Peyer's patch (tissue), 4 donors: ENCODE data around the gene NCAM2.

Experiments
- CTCF ChIP-seq, 6 experiments: fragments of 450-650 bp in 4 of 6; fragments of 200-600 bp in 2 of 6; sonication (generic) in 1 of 6; IDR thresholded peaks; one replicate each; pipeline ENCODE4 v1.5.1; 2017 to 2019; ENCODE audit warnings: antibody characterized with exemption in 6 of 6, mild to moderate bottlenecking in 3 of 6, moderate library complexity in 1 of 6
- POLR2A ChIP-seq, 2 donors: fragments of 450-650 bp; IDR thresholded peaks; one replicate each; pipeline ENCODE4 v1.5.1; 2017; ENCODE audit warnings: antibody characterized with exemption in 2 of 2, mild to moderate bottlenecking in 2 of 2, moderate library complexity in 2 of 2

GRCh38 chr21:21341041-21341440 is 342.8 kb downstream of the NCAM2 start:
- TF ChIP-seq CTCF (IDR thresholded peaks at IDR 0.05) (no peak), POLR2A (IDR thresholded peaks at IDR 0.05) (no peak)
